Stimulated activated CD8-positive, alpha-beta memory T cell treated with anti-CD3 and anti-CD28 coated beads, Interleukin-12 subunit alpha, Interleukin-12 subunit beta, amount 100 ng/mL, for 4 hours (primary cell): ENCODE measurements around the gene NXPH2.

ENCODE experiments used
- DNase-seq: peaks from one replicate; pipeline ENCODE4 v3.0.0-alpha.2; 2020; ENCODE audit warnings: low read depth

NXPH2 gene

DNA sequence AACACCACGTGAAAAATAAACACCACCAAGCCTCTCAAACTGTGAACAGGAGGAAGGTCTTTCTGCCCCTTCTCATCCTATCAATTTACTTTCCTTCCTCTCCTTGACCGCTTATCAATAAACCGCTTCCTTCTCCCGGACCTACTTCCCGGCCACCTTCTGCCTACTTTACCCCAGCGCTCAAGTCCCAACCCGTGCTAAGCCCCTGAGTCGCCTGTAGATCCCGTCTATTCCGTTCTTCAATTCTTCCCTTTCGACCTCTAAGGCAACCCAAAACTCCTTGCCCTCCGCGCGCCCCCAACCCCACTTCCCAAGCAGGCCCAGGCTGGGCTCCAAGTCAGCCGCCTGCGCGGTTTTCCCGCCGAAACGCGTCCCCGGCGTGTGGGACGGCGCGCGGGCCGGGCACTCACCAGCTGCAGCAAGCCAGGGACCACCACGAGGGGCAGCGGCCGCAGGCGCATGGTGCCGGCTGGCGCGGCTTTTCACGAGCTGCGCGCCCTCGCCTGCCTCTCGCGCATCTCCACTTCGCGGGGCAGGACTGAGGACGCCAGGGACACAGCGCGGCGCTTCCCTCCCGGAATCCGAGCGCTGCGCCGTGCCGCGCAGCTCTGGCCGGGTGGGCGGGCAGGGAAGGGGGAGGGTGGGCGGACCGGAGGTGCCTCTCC is at the start of gene NXPH2:
TSS of gene NXPH2 (minus strand) at position 610 of the 665 bp plus-strand sequence. CDS start at position 461, 149 bp downstream.
- no peak for DNase-seq

DNA sequence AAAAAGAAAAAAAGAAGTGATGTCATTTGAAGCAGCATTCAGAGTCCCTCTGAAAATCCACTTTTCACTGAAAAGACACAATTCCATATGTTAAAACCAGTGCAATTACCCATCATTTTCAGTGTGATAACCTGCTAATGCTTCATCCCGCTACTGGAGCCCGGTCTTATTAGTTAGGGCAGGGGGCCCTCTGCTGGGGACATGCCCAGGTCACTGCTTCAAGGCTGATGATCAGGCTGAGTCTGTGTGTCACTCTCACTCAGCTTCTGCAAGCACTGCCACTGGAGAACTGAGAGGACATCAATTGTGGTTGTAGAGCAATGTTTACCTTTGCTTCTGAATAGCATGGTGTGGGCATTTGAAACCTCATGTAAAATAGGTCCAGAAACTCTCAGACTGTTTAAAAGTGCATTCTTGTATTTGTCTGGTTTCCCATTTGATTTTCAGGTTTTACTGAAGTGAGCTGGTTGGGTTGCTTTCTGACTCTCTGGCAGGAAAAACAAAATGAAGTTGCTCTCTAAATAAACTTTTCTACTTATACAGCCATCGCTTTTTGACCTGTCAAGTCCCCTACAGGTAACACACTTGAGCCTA is 49.2 kb upstream of the NXPH2 start:
- DNase-seq = no peak

DNA sequence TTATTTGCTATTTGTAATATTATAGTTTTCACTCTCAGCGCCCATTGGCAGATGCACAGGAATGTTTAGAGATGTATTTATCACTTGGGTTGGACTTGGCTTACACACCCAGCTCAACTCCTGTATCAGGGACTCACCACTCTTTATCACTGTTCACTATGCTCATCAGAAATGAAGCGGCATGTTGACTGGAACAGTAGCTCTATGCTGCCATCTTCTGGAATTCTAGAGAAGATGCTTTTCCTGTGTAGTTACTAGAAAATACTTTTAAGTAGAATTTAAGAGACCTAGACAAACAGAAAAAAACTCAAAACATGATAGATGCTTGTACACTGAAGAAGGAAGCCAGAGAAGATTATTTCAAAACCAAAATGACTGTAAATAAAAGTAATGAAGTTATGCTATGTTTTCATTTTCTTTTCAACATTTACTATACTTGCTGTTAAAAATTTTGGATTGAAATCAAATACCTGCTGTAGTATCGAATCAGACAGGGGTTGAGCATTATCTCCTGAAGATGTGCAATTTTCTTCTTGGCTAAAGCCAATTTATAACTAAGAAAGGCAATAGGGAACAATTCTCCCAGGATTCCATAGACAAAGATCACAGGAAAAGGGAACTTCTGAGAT is 47.4 kb upstream of the NXPH2 start:
- no peak for DNase-seq

DNA sequence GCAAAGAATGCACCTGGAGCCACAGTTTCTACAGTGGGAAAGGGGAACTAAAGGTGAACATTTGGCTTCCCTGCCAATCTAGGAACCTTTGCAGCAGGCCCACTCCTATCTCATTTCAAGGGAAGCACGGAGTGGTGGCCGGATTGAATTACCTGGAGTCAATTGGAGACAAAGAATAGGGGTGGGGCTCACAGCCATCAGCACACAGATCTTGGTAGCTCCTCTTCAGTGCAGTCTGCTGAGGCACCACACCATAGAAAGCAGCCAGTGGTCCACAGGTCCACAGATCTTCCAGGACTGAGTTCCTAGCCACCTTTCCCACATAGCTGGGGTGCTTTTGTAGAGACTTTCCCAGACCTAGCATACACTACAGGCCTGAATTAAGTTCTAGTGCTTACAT is 43.5 kb upstream of the NXPH2 start:
- no peak for DNase-seq

DNA sequence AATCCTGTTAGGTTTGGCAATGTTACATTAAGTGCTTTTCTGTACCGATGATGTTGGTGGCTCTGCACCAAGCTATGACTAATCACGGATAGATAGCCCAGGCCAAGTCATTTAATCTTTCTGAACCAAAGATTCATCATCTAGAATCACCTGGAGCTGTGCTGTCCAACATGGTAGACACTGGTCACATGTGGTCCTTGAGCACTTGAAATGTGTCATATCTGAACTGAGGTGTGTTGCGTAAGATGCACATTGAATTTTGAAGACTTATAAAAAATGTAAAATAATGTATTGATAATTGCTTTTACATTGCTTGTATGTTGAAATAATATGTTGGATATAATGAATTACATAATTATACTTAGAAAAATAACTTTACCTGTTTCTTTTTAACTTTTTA is 39.8 kb upstream of the NXPH2 start:
- DNase-seq = no peak

DNA sequence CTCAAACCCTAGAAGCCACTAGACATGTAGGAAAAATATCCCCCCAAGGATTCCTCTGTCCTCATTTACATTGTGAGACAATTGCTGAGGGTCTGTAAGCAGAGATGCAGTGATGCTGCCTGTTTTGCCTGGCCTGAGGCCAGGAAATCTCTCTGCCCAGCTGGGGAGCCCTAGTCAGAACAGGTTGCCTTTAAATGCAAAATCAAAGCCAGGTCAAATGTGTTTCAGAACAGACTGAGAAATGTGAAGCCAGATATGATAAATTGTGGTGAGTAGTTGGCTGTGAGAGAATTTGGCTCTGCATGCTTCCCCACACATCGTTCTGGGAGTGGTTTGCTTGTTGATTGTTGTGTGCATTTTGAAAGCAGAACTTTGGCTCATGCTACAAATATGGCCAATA is 38.4 kb upstream of the NXPH2 start:
- no peak for DNase-seq

DNA sequence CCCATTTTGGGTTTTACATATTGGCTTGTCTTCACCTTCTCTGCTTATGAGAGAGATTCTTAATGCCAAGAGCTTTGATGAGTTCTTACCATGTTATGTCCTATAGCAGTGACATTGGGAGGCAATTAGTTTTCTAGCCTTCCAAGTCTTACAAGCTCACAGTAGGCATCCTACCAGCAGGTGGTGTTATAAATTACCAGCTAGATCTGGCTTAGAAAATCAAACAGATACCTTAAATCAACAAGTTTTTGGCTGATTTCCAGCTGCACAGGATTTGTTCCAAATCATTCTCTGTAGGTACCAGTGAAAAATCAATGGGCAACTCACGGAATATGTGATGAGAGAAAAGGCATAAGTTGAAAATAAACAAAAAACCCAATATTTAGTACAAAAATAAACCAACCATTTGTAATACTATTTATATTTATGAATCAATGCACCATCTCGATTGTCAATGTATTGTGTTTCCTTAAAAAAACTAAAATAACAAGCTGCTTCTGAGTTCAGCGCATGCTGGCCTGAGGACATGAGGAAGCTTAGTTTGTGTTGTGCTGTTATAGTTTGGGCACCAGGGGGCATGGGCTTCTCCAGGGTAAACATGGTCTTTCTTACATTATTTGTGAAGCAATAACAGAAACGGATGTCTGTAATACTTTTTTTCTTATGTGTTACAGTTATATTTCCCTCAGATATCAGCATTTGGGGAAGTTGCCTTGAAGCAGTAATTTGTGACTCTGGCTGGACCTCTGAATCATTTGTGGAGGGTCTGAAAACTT is 34.1 kb upstream of the NXPH2 start:
- no peak for DNase-seq

DNA sequence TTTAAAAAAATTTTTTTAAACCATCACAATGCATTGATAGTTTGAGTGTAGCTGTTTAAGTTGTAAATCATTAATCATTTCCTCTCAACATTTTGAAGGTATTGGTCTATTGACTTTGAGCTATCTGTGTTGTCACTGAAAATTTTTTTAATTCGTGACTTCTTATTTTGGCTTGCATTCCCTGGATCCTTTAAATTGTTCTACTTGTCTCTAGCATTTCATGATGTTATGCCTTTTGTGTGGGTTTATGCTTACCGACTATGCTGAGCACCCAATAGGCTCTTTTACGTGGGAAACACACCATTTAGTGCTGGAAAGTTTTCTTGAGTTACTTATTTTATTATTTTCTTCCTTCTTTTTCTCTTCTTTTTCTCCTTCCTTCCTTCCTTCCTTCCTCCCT is 31.2 kb upstream of the NXPH2 start:
- DNase-seq = no peak

DNA sequence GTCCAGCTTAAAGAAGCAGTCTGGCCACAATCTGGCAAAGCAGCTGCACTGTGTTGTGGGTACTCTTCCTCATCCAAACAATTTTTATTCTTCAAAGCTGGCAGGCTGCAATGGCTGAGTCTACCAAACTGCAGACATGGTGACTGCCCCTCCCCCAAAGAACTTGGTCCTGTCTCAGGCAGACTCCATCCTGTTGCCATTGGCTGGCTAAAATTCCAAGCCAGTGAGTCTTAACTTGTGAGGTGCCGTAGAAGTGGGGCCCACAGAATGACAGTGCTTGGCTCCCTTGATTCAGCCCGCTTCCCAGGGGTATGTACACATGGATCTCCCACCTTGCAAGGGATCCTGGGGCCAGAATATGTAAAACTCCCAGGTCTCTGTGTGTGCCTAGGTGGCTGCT is 14.5 kb upstream of the NXPH2 start:
- DNase-seq = no peak

DNA sequence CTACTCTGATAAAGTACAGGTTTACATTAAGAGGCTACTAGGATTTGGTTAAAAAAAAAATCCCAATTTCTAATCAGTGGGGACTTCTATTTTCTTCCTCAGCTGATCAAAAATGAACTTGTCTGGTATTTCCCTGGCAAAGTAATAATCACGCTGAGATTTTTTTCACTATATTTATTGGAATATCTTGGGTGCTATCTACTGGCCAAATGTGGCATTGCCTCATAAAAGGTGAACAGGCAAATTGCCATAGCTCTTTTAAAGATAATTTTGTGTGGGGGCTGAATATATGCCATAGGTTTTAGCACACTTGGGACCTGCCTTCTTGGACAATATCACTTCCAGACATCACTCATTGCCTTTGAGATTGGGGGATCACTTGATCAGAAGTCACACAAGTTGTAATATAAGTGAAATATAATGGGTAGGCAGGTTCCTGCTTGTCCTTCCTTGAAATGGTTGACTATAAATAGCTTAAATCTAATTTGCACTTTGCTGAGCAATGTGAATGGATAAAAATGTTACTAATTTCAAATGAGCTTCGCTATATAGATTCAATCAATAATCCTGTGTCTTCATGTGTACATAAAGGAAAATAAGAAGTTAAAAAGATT is 7.0 kb upstream of the NXPH2 start:
- no peak for DNase-seq

DNA sequence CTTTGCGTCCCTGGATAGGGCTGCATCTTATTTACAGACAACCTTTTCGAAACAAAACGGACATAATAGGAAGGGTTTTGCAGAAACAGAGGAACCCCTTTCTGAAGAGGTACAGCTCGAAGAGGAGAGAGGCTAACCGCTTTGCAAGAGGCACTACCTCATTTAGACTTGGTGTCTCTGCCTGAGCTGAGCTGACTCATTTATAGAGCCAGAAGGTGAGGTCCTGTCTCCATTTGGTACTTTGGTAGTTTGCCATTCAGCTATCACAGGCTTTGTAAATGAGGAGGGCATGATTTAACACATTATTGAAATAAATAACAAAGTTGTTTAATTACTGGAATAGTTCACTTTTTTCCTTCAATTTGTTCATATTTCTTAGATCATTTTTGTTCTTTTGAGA is 2.2 kb upstream of the NXPH2 start:
- DNase-seq = no peak

DNA sequence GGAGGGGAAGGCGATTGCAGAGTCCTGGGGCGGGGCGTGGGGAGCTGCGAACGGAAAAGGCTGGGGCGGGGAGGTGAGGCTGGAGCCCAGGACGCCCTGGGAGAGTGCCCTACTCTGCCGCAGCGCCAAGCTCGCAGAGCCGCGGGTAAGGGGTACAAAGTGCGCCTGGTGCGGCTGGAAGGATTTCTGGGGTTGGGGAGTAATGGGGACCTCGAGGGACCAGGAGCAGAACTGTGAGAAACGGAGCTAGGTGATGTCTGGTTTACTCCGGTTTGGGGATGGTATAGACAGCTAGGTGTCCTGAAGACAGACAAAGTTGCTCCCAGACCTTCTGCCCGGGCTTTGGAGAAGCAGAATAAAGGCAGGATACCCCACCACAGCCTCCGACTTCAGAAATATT is 718 bp upstream of the NXPH2 start:
- no peak for DNase-seq

DNA sequence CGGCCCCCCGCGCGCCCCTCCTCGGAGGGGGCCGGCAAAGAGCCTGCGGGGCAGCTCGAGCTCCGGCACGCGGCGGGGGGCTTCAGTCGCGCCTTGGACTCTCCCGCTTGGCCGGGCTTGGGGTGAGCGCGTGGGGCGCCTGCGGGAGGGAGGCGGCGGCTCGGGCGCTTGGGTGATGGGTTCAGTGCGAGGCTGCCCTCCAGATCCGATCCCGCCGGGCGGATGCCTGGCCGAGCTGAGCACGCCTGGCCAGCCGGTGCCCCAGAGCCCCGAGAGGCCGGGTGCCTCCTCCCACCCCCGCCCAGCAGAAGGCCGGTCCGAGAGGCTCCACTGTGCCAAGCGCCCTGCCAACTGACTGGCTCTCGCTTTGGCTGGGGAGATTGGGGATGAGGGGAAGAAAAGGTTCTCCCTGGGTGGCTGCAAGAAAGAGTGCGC is 273 bp upstream of the NXPH2 start:
- DNase-seq = no peak

DNA sequence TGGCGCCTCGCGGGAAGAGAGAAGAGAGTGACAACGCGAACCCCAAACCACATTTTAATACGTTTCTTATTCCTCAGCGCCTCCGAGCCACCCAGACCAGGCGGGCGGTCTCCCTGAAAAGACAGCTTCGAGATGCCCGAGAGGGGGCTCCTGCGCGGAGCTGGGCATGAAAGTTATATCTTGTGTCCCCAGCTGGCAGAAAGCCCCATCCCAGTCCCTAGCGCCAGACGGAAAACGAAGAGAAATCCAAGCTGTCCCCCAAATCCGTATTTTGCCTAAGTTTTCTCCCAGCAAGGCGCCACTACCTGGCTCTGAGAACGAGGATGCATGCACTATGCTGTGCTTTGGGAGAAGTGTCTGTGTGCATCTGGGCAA is 797 bp downstream of the NXPH2 start:
- DNase-seq = no peak

DNA sequence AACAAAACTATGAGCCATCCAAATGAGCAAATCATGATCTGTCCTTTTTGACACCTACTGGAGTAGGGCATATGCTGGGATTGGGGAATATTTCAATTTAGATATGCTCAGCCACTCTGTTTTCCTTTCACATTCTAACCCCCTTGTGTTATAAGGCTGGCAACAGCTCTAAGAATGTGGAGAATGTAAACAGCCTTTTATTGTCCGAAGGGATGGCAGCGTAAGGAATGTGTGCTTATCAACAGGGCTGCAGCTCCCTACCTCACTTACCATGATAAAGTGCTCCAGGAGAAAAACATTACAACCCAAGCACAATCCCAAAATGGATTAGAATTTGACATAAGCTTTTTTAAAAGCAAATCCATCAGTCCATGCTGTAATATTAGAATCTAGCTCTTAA is 2.2 kb downstream of the NXPH2 start:
- no peak for DNase-seq

DNA sequence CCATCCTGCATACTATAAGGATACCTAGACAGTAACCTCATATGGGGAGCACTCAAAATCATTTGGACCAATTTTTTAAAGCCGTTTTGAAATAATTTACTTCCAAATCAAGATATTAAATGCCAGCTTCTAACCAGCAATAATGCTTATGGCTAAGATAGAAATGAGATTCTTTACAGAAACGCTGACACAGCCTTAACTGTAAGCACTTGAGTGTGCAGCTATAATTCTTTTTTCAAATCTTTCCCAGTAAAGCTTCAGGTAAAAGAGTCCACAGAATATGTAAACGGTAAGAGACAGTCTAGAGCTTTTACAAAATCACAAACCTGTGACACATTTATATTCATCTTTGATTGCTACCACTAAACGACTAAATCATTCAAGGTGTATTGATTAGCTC is 4.5 kb downstream of the NXPH2 start:
- DNase-seq = no peak

DNA sequence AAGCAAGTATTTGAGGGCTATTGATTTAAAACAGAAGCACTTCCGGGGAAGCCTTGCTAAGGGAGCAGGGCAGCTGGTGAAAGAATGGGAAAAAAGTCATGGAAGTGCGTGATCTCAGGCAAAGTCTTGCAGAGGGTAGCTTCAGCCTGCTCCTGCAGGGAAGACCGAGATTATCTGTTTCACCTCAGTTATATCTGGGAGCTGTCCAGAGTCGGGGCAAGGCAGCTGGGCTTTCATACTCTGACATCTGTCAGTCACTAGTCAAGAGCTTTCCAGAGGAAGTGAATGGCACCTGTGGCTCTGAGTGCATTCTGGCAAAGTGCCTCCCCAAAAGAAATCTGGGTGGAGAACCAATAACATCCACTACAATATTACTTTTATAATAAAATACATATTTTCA is 8.7 kb downstream of the NXPH2 start:
- no peak for DNase-seq

DNA sequence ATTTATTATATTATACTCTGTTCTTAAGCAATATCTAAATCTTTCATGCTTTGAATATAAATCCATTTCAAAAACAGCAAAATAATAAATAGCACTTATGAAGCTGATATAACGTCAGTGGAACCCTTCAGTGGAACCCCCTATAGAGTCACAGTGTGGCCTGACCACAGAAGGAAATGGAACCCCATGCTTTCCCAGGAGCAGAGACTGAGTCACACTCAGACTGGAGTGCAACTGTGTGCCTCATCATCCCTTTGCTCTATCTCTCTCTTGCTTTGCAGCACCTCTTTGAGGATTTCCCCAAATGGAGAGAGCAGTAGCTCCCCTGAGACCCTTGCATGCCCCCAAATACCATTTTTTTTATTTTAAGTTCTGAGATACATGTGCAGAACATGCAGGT is 13.1 kb downstream of the NXPH2 start:
- DNase-seq = no peak

DNA sequence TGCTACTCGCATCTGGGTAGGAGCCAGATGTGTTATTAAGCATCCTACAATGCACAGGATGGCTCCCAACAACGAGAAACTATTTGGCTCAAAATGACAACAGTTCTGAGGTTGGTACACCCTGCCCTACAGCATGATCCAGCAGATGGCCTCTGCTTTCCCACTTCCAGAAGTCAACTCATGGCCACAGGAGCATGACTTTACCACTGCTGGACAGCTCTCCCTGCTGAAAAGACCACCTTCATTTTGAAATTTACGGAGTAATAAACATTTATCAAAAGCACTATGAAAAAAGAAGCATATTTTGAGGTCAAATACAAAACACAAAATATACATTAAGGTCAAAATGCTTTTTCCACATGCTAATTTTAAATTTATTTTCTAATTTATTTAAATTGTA is 13.7 kb downstream of the NXPH2 start:
- no peak for DNase-seq

DNA sequence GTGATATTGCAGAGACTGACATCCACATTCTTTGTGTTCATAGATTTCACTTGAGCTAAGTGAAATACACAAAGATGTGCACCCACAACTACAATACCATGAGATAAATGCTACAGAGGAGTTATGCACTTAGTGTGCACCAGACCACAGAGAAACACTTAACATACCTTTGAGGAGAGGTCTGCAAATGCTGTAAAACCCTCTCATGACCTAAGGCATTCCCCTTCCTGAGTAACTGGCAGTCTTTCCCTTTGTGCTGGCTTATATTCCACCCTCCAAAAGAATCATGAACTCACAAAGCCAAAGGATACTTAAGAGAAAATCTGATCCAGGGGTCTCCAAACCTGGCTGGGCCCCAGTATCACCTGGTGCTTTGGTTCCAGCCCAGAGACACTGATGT is 16.2 kb downstream of the NXPH2 start:
- no peak for DNase-seq

DNA sequence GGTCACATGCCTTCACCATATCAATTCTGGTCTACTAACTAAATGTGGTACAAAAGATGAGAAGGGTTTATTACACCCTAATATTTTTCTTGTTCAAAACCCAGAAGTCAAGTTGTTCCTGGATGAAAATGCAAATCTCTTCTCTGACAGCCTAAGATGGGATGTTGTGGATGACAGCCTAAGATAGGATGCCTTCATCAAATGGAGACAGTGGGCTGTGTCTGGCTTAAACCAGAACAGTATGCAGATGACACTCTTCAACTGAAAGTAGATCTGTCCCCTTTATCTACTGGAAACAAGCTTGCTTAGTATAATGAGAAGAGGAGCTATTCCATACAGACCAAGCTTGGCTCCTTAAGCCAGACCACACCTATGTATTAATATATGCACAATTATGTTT is 17.7 kb downstream of the NXPH2 start:
- no peak for DNase-seq

DNA sequence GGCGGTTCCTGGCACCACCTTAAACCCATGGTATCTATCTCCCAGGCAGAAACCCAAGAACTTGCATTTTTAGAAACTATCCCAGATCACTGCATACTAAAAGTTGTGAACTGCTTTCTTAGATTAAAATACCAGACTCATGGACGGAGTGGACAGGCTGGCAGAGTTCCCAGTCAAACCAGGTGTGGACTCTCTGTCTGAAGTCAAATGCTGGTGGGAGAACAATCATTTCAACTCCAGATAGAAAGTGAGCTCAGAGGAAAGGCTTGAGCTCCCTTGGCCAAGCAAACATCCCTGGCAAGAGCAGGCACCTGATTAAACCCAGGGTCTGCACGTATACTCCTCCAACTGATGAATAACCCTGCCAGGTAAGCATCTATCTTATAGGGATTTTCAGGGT is 19.5 kb downstream of the NXPH2 start:
- DNase-seq = no peak

DNA sequence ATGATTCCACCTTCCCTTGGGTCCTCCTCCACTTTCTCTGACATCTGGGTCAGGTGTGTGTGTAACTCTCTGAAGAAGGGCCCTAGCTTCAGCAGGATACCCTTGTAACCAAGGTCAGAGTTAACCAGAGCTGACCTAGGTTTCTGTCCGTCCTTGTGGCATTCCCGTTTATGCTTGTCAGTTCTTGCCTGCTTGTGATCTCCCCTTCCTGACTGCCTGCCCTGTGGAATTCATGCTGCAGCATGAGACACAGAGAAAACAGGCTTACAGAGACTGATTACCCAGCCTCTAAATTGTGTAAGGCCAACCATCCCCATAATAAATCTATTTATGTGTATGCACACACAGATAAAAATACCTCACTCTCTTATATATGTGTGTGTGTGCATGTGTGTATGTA is 22.8 kb downstream of the NXPH2 start:
- DNase-seq = no peak
